ENCODE measurements around the gene HOXD10. TPM values are rescaled to one million over a fixed set of nuclear protein-coding genes. Genes with fewer than 3 reads are reported as not detected.
A peak's percentile ranks its signal among the peaks of the same experiment; 100 is the strongest.

HOXD10 gene
- total and polyA plus RNA-seq, 7 experiments from 2014 or later: not detected

DNA sequence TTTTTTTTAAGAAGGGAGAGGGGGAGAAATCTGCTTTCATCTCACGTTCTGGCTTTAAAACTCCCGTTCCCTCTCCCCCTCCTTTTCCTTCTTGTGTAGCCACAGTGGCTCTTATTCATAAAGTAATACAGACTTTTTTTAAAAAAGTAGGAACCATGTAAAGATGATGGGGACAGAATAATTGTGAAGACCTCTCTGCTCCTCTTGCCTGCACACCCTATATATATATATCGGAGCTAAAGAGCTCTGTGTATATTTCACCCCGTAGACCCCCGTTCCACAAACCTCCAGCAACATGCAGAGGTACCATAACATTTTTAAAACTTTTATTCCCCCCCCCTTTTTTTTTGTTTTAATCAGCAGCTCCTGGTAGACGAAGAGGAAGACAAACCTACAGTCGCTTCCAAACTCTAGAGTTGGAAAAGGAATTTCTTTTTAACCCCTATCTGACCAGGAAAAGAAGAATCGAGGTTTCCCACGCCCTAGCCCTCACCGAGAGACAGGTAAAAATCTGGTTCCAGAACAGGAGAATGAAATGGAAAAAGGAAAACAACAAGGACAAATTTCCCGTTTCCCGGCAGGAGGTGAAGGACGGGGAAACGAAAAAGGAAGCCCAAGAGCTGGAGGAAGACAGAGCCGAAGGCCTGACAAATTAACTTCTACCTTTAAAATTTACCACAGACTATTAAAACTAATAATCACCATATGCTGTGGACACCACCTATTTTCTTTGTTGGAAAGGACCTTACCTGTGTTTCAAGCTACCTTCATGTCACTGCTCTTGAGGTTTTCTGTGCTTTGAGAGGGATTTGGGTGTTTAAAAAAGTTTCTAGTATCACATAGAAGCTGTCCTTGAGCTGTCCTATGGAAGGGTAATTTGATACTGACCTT is 14.6 kb downstream of the HOXD10 start:
- no peak overlapping the region for H3K4me3 ChIP-seq (ENCODE audit: low read length)

GRCh38 chr2:176131848-176132158 is 15.2 kb downstream of the HOXD10 start:
- intact Hi-C loops (cut with micrococcal nuclease): loop anchor here (1.0 to 10.0 kb wide), 7 partner anchors 9 to 1633 kb away; partner anchors contain the start of genes HOXD12 (in 1 of the 2) and HOXD3 (in 1 of the 2)
- Mint-ChIP-seq H3K36me3 (peaks cover 0 to 5% (median 0%) of the 10 kb centered on the region in 5 donors), H3K27me3 (peaks cover 78 to 85% (median 84%) of the 10 kb centered on the region in 5 donors), H3K9me3 (peaks cover 0 to 35% (median 8%) of the 10 kb centered on the region in 11 donors), H3K4me3 (peak overlapping the region in 9 of 10 donors; percentile 65 to 92 (median 78)), H3K4me1 (peaks cover 17 to 54% (median 47%) of the 10 kb centered on the region in 7 donors), H3K27ac (peak overlapping the region in 1 of 9 donors; percentile 57)
- Histone ChIP-seq H3K36me3 (ENCODE audit: control insufficient read depth in 2 of 3, insufficient read depth in 3 of 3, low read length in 3 of 3) (no peaks in the 10 kb centered on the region), H3K27ac (ENCODE audit: low read depth, low read length) (no peak overlapping the region), H3K27me3 (ENCODE audit: control insufficient read depth in 2 of 2, insufficient read depth in 2 of 2, low read length in 2 of 2) (peaks cover 43 to 64% of the 10 kb centered on the region in 2 donors), H3K4me1 (ENCODE audit: control insufficient read depth in 2 of 2, insufficient read depth in 2 of 2, low read length in 2 of 2) (peaks cover 3 to 16% of the 10 kb centered on the region in 2 donors), H3K4me3 (ENCODE audit: low read length) (no peak overlapping the region), H3K9me3 (ENCODE audit: control insufficient read depth in 2 of 3, low read length in 3 of 3) (no peaks in the 10 kb centered on the region)
- ChIA-PET POLR2A (interaction anchor here (1.4 kb wide), 1 partner anchor 14 kb away, joined by 3 read pairs; no protein-coding TSS in a partner anchor), CTCF (interaction anchor here (0.6 to 2.3 kb wide), 5 partner anchors 323 to 1017 kb away, joined by 3 to 12 read pairs (median 3); no protein-coding TSS in a partner anchor)
- DNase-seq (no peak), ATAC-seq (no peak)

More for the DNA sequence above, 14.6 kb downstream of the HOXD10 start:
- ATAC-seq: no peak
- peaks cover 81 to 88% (median 86%) of the 10 kb centered on the region in 5 donors for H3K27me3 Mint-ChIP-seq
- H3K36me3 Mint-ChIP-seq: peaks cover 0 to 5% (median 0%) of the 10 kb centered on the region in 5 donors
- H3K4me1 Mint-ChIP-seq: peaks cover 17 to 54% (median 45%) of the 10 kb centered on the region in 7 donors
- intact Hi-C loops (cut with micrococcal nuclease): loop anchor here (1.0 to 10.0 kb wide), 5 partner anchors 8 to 1634 kb away; partner anchors contain the start of gene HOXD12 (in 1 of the 2)
- peaks cover 3 to 13% of the 10 kb centered on the region in 2 donors for H3K4me1 ChIP-seq (ENCODE audit: control insufficient read depth in 2 of 2, insufficient read depth in 2 of 2, low read length in 2 of 2)
- H3K4me3 Mint-ChIP-seq: peak overlapping the region; percentile 46 to 84 (median 72)
- no peak overlapping the region for H3K27ac ChIP-seq (ENCODE audit: low read depth, low read length)
- no peak for DNase-seq
- H3K9me3 ChIP-seq (ENCODE audit: control insufficient read depth in 2 of 3, low read length in 3 of 3): no peaks in the 10 kb centered on the region
- H3K27me3 ChIP-seq (ENCODE audit: control insufficient read depth in 2 of 2, insufficient read depth in 2 of 2, low read length in 2 of 2): peaks cover 47 to 66% of the 10 kb centered on the region in 2 donors
- H3K36me3 ChIP-seq (ENCODE audit: control insufficient read depth in 2 of 3, insufficient read depth in 3 of 3, low read length in 3 of 3): no peaks in the 10 kb centered on the region
- CTCF ChIA-PET: interaction anchor here (0.6 to 2.3 kb wide), 4 partner anchors 324 to 1017 kb away, joined by 3 to 12 read pairs (median 3); no protein-coding TSS in a partner anchor
- H3K27ac Mint-ChIP-seq: peak overlapping the region in 7 of 9 donors; percentile 8 to 88 (median 52)
- POLR2A ChIA-PET: no interaction called here
- H3K9me3 Mint-ChIP-seq: peaks cover 0 to 35% (median 8%) of the 10 kb centered on the region in 11 donors

DNA sequence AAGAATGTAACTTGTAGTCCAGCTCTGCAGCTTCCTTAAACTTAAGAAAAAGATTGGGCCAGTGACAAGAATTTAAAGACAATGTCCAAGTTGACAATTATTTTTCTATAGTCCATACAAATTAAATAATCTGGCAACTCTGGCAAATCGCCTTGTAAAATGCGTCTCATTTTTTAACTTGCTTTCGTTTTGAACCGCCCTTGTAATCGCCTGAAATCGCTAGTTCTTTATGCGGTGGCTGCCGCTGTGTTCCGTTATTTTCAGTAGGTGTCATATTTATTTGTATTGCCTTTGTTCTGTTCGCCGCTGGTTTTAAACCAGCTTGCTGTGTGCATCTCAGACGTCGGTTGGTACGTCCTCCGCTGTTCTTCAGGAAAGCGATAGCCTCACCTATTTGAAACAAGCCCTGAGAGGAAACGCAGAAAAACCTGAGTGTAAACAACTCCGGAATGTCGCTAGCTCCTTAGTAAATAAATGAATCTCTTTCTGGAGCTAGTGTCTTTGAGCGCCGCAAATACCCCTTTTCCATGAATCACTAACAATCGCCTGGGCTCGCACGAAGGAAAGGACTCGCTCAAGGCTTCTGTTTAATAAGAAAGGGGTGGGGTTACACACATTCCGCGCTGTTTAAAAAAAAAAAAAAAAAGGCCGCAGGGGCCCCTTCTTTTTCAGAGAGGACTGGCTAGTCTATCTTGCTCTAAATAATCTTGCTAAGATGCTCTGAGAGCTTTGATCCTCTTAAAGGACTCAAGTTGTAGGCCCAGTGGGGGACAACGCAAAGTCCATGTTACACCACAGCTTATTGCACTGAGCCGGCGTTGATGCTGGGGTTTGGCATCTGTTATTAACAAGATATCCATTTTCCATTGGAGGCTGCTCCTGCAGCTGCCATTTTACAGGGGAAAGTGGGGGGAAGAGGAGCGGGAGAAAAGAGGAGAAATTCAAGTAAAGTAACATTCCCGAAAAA is 15.9 kb downstream of the HOXD10 start:
- H3K9me3 Mint-ChIP-seq: peaks cover 0 to 39% (median 8%) of the 10 kb centered on the region in 11 donors
- H3K27ac ChIP-seq (ENCODE audit: low read depth, low read length): no peak overlapping the region
- peaks cover 0 to 5% (median 0%) of the 10 kb centered on the region in 5 donors for H3K36me3 Mint-ChIP-seq
- H3K4me3 ChIP-seq (ENCODE audit: low read length): peak overlapping the region; percentile 38
- no peaks in the 10 kb centered on the region for H3K36me3 ChIP-seq (ENCODE audit: control insufficient read depth in 2 of 3, insufficient read depth in 3 of 3, low read length in 3 of 3)
- peaks cover 78 to 85% (median 83%) of the 10 kb centered on the region in 5 donors for H3K27me3 Mint-ChIP-seq
- H3K4me1 Mint-ChIP-seq: peaks cover 17 to 53% (median 49%) of the 10 kb centered on the region in 7 donors
- ChIA-PET POLR2A (interaction anchor here (0.6 to 1.4 kb wide), 3 partner anchors 13 to 1042 kb away, joined by 3 to 4 read pairs (median 3); no protein-coding TSS in a partner anchor), CTCF (interaction anchor here (0.6 to 2.3 kb wide), 4 partner anchors 322 to 1016 kb away, joined by 3 to 12 read pairs (median 3); no protein-coding TSS in a partner anchor)
- peak overlapping the region in 4 of 9 donors; percentile 6 to 57 (median 28) for H3K27ac Mint-ChIP-seq
- peak overlapping the region; percentile 65 to 92 (median 75) for H3K4me3 Mint-ChIP-seq
- H3K27me3 ChIP-seq (ENCODE audit: control insufficient read depth in 2 of 2, insufficient read depth in 2 of 2, low read length in 2 of 2): peaks cover 42 to 71% of the 10 kb centered on the region in 2 donors
- DNase-seq: no peak
- H3K9me3 ChIP-seq (ENCODE audit: control insufficient read depth in 2 of 3, low read length in 3 of 3): no peaks in the 10 kb centered on the region
- intact Hi-C loops (cut with micrococcal nuclease): loop anchor here (2.0 to 10.0 kb wide), 6 partner anchors 24 to 1632 kb away; partner anchors contain the start of genes HOXD12 (in 1 of the 2) and HOXD3 (in 1 of the 2)
- peaks cover 3 to 16% of the 10 kb centered on the region in 2 donors for H3K4me1 ChIP-seq (ENCODE audit: control insufficient read depth in 2 of 2, insufficient read depth in 2 of 2, low read length in 2 of 2)
- ATAC-seq: no peak

DNA sequence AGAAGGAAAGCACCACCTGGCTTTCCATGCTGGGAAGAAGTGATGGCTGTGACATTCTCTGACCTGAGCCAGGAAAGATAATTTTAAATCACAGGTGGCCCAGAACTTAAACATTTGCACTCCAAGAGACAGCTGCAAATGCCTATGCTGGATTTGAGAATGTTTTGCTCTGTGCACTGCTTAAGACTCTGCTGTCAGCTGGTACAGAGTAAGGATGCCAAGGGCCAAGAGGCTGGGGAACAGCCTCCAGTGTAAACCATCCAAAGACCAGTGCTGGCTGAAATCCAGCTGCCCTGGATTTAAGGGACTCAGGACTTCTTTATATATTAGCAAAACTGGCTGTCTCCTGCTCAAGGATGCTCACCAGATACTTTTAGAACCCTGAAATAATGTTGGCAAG is 16.8 kb downstream of the HOXD10 start:
- Histone ChIP-seq H3K36me3 (ENCODE audit: control insufficient read depth in 2 of 3, insufficient read depth in 3 of 3, low read length in 3 of 3) (no peaks in the 10 kb centered on the region), H3K4me3 (ENCODE audit: low read length) (no peak overlapping the region), H3K27ac (ENCODE audit: low read depth, low read length) (no peak overlapping the region), H3K27me3 (ENCODE audit: control insufficient read depth in 2 of 2, insufficient read depth in 2 of 2, low read length in 2 of 2) (peaks cover 40 to 71% of the 10 kb centered on the region in 2 donors), H3K4me1 (ENCODE audit: control insufficient read depth in 2 of 2, insufficient read depth in 2 of 2, low read length in 2 of 2) (peaks cover 3 to 16% of the 10 kb centered on the region in 2 donors), H3K9me3 (ENCODE audit: control insufficient read depth in 2 of 3, low read length in 3 of 3) (no peaks in the 10 kb centered on the region)
- no peak overlapping the region for H3K27ac Mint-ChIP-seq
- CTCF ChIA-PET: interaction anchor here (0.7 to 2.3 kb wide), 2 partner anchors 8 to 321 kb away, joined by 5 to 12 read pairs; no protein-coding TSS in a partner anchor
- DNase-seq (no peak), ATAC-seq (no peak)
- H3K36me3 Mint-ChIP-seq: peaks cover 0 to 5% (median 1%) of the 10 kb centered on the region in 5 donors
- H3K4me1 Mint-ChIP-seq: peaks cover 9 to 52% (median 48%) of the 10 kb centered on the region in 7 donors
- intact Hi-C loops (cut with micrococcal nuclease): loop anchor here (2.0 to 10.0 kb wide), 6 partner anchors 23 to 1631 kb away; partner anchors contain the start of genes HOXD12 (in 1 of the 2) and HOXD3 (in 1 of the 2)
- no peak overlapping the region for H3K4me3 Mint-ChIP-seq
- peaks cover 78 to 85% (median 83%) of the 10 kb centered on the region in 5 donors for H3K27me3 Mint-ChIP-seq
- POLR2A ChIA-PET: interaction anchor here (1.4 kb wide), 1 partner anchor 12 kb away, joined by 3 read pairs; no protein-coding TSS in a partner anchor
- peaks cover 0 to 43% (median 10%) of the 10 kb centered on the region in 11 donors for H3K9me3 Mint-ChIP-seq

DNA sequence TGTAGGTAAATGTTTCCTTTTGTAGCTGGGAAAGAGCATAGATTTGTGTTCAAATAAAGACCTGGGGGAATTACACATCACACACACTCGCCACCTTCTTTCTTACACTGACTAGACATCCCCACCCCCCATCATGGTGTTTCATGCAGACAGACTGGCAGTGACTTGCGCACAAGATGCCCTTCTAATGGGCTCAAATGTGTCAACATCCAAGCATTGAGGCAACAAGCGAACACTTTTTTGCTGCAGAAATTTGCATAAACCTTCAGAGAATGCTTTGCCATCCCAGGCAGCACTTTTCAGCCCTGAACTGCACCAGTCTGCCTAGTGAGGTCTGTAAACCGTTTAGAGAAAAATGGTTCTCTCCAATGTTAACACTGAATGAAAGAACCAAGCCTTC is 17.5 kb downstream of the HOXD10 start:
- H3K4me3 Mint-ChIP-seq: no peak overlapping the region
- DNase-seq (no peak), ATAC-seq (no peak)
- peaks cover 78 to 85% (median 83%) of the 10 kb centered on the region in 5 donors for H3K27me3 Mint-ChIP-seq
- Histone ChIP-seq H3K4me3 (ENCODE audit: low read length) (no peak overlapping the region), H3K27me3 (ENCODE audit: control insufficient read depth in 2 of 2, insufficient read depth in 2 of 2, low read length in 2 of 2) (peaks cover 43 to 71% of the 10 kb centered on the region in 2 donors), H3K4me1 (ENCODE audit: control insufficient read depth in 2 of 2, insufficient read depth in 2 of 2, low read length in 2 of 2) (peaks cover 3 to 20% of the 10 kb centered on the region in 2 donors), H3K36me3 (ENCODE audit: control insufficient read depth in 2 of 3, insufficient read depth in 3 of 3, low read length in 3 of 3) (no peaks in the 10 kb centered on the region), H3K27ac (ENCODE audit: low read depth, low read length) (no peak overlapping the region), H3K9me3 (ENCODE audit: control insufficient read depth in 2 of 3, low read length in 3 of 3) (peaks cover 0 to under 1% (median 0%) of the 10 kb centered on the region in 3 experiments)
- ChIA-PET CTCF (interaction anchor here (0.7 kb wide), 1 partner anchor 9 kb away, joined by 5 read pairs; no protein-coding TSS in a partner anchor), POLR2A (no interaction called here)
- H3K4me1 Mint-ChIP-seq: peaks cover 13 to 52% (median 46%) of the 10 kb centered on the region in 7 donors
- H3K27ac Mint-ChIP-seq: no peak overlapping the region
- H3K9me3 Mint-ChIP-seq: peaks cover 0 to 49% (median 16%) of the 10 kb centered on the region in 11 donors
- peaks cover 0 to 9% (median 1%) of the 10 kb centered on the region in 5 donors for H3K36me3 Mint-ChIP-seq
- intact Hi-C loops (cut with micrococcal nuclease): loop anchor here (5.0 to 10.0 kb wide), 4 partner anchors 37 to 1631 kb away; partner anchors contain the start of gene HOXD12 (in 1 of the 2)

Data from naive thymus-derived CD4-positive, alpha-beta T cell (primary cell).